Activated CD4-positive, alpha-beta T cell treated with anti-CD3 and anti-CD28 coated beads, Interleukin-2, amount 10 ng/mL, durations not matched to agents 7 days and 5 days (primary cell): ENCODE measurements around the gene FAM171A2. TPM values are rescaled to one million over a fixed set of nuclear protein-coding genes. Genes with fewer than 3 reads are reported as not detected.
"Not testable (repeated sequence)": the region's sequence is repeated elsewhere in the genome, so short reads cannot be mapped to it uniquely, and the experiment has no call there.

ENCODE experiments used
- CTCF ChIA-PET: fragments of 350-600 bp; sonication (Branson Sonifier 250); formaldehyde crosslinking; loops from one replicate; lab custom pipeline; 2021; ENCODE audit warnings: antibody characterized with exemption; lab: Charles Lee
- POLR2A ChIA-PET: fragments of 350-600 bp; sonication (Branson Sonifier 250); formaldehyde crosslinking; loops from one replicate; lab custom pipeline; 2021; ENCODE audit warnings: antibody characterized with exemption; lab: Charles Lee
- DNase-seq: peaks from one replicate; pipeline ENCODE4 v3.0.0-alpha.2; 2020
- H3K27ac Mint-ChIP-seq: one replicate; pipeline ENCODE4 v1.8.0; 2021; ENCODE audit warnings: mild to moderate bottlenecking, moderate library complexity, mixed read lengths
- H3K27me3 Mint-ChIP-seq: one replicate; pipeline ENCODE4 v1.8.0; 2021; ENCODE audit warnings: mixed read lengths
- H3K36me3 Mint-ChIP-seq: one replicate; pipeline ENCODE4 v1.8.0; 2021; ENCODE audit warnings: low read depth, mixed read lengths
- H3K4me1 Mint-ChIP-seq: one replicate; pipeline ENCODE4 v1.8.0; 2021; ENCODE audit warnings: mixed read lengths
- H3K4me3 Mint-ChIP-seq: one replicate; pipeline ENCODE4 v1.8.0; 2021; ENCODE audit warnings: mild to moderate bottlenecking, moderate library complexity, mixed read lengths
- H3K9me3 Mint-ChIP-seq: one replicate; pipeline ENCODE4 v1.8.0; 2021; ENCODE audit warnings: mixed read lengths
- total RNA-seq, 2 experiments: library from RNA; stranded (reverse); gene quantifications; one replicate each; pipeline ENCODE4 v1.2.3, GENCODE V29; 2021

FAM171A2 gene
- total RNA-seq, 2 experiments from 2014 or later = 0.08 TPM; not detected in 1

- Mint-ChIP-seq H3K4me1 (peaks cover 9% of the 10 kb centered on the region), H3K27me3 (peaks cover 38% of the 10 kb centered on the region), H3K36me3 (no peaks in the 10 kb centered on the region), H3K4me3 (no peak overlapping the region), H3K9me3 (no peaks in the 10 kb centered on the region), H3K27ac (no peak overlapping the region)
- no peak for DNase-seq
- ChIA-PET CTCF (interaction anchor here (0.6 to 1.8 kb wide), 8 partner anchors 9 to 177 kb away, joined by 3 to 6 read pairs (median 4); partner anchors contain the start of gene GRN), POLR2A (no interaction called here)
Observed at GRCh38 chr17:44367231-44367979, 3.8 kb upstream of the FAM171A2 start.

DNA sequence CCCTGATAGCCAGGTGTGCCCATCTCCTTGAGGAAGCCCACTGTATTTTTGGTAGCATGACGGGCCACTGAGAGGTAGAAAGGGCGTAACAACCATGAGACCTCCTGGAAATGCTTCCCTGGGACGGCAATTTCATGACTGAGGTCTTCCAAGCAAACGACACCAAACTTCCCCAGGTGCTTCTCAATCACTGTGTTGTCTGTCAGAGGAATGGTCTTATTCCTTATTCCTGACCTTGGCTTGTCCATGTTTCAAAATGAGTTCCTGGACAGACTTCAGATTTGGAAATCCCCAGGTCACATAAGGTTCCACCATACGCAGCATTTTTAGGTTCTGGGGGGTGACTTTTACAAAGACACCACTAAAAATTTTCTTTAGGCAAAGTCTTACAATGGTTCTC is 1.4 kb upstream of the FAM171A2 start:
- POLR2A ChIA-PET, H3K4me1 Mint-ChIP-seq, H3K9me3 Mint-ChIP-seq, H3K27ac Mint-ChIP-seq, H3K36me3 Mint-ChIP-seq, H3K4me3 Mint-ChIP-seq, DNase-seq: not testable (repeated sequence)
- CTCF ChIA-PET = interaction anchor here (1.3 to 4.0 kb wide), 2 partner anchors 13 to 15 kb away, joined by 3 to 39 read pairs; no protein-coding TSS in a partner anchor
- peaks cover 43% of the 10 kb centered on the region for H3K27me3 Mint-ChIP-seq

- peak; percentile 15 for DNase-seq
- H3K27ac Mint-ChIP-seq = no peak overlapping the region
- no peaks in the 10 kb centered on the region for H3K36me3 Mint-ChIP-seq
- POLR2A ChIA-PET = no interaction called here
- peaks cover 1% of the 10 kb centered on the region for H3K4me1 Mint-ChIP-seq
- CTCF ChIA-PET = interaction anchor here (0.6 to 4.0 kb wide), 19 partner anchors 11 to 251 kb away, joined by 3 to 39 read pairs (median 3); partner anchors contain the start of gene HROB
- H3K4me3 Mint-ChIP-seq = peak overlapping the region; percentile 62
- no peaks in the 10 kb centered on the region for H3K9me3 Mint-ChIP-seq
- peaks cover 40% of the 10 kb centered on the region for H3K27me3 Mint-ChIP-seq
Observed at GRCh38 chr17:44362949-44363612, 572 bp downstream of the FAM171A2 start.

GRCh38 chr17:44362459-44362948 is 1.1 kb downstream of the FAM171A2 start:
- ChIA-PET CTCF (interaction anchor here (0.9 to 4.0 kb wide), 8 partner anchors 11 to 221 kb away, joined by 3 to 39 read pairs (median 4); partner anchors contain the start of gene HROB), POLR2A (no interaction called here)
- H3K4me3 Mint-ChIP-seq = no peak overlapping the region
- no peaks in the 10 kb centered on the region for H3K9me3 Mint-ChIP-seq
- H3K4me1 Mint-ChIP-seq = peaks cover 1% of the 10 kb centered on the region
- no peaks in the 10 kb centered on the region for H3K36me3 Mint-ChIP-seq
- no peak for DNase-seq
- H3K27ac Mint-ChIP-seq = no peak overlapping the region
- H3K27me3 Mint-ChIP-seq = peaks cover 36% of the 10 kb centered on the region

DNA sequence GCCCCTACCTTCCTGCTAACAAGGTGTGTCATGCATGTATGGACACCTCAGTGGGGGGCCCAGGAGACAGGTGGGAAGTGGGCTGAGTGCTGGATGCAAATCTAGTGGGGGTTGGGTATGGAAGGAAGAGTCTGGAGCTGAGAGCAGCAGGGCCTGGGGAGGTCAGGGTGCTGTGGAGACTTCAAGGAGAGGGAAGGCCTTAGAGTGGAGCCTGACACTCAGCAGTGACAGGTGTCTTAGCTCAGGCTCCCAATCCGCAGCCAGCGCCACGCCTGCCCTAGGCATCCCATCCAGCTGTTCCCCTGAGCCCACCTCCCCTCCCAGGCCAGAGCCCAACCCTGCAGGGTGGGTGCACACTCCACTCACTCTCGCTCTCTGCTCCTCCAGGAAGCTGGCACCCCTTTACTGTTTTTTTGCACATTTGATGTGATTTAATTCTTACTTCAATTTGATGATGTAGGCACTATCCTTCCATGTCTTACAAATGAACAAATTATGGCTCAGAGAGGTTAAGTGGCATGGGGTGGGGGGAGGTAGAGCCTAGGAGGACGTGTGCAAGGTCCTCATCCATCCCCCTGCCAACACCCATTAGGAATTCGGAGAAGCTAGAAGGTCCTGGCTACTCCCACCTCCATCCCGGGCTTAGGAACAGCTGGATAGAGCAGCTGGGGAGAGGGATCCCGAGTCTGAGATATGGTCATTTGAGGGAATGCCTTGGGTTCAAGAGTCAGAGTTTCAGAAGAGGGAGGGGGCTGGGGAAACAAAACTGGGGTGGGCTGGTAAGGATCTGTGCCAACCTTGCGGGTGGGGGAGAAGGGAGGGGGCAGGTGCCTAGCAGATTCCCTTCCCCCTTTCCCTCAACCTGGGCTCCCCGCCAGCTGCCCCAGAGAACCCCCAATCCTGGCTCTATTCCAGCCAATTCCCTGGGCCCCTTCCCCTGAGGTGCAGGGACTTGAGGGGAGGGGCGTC is 2.1 kb downstream of the FAM171A2 start:
- Mint-ChIP-seq H3K9me3 (no peaks in the 10 kb centered on the region), H3K27me3 (peaks cover 30% of the 10 kb centered on the region), H3K36me3 (no peaks in the 10 kb centered on the region), H3K4me3 (peak overlapping the region; percentile 1), H3K4me1 (peaks cover 1% of the 10 kb centered on the region), H3K27ac (no peak overlapping the region)
- ChIA-PET POLR2A (no interaction called here), CTCF (interaction anchor here (0.6 to 4.0 kb wide), 4 partner anchors 10 to 151 kb away, joined by 3 to 39 read pairs (median 6); no protein-coding TSS in a partner anchor)
- DNase-seq = no peak

DNA sequence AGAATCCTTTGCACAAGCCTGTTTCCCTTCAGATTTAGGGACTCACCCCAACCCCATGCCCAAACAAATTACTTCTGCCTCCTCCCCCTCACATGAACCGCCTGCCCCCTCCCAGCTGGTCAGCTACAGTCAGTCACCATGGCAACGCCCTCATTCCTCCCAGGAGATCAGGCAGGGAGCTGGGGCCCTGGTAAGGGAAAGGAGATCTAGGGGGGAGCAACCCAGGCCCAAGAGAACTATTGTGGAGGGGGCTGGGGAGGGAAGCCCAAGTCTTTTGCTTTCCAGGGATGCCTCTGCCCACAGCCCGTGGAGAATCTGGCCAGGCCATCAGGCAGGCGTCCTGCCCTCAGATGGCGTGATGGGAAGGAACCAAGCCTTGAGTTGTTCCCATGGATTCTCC is 2.8 kb downstream of the FAM171A2 start:
- H3K4me1 Mint-ChIP-seq = peaks cover 1% of the 10 kb centered on the region
- ChIA-PET POLR2A (no interaction called here), CTCF (interaction anchor here (1.8 to 4.0 kb wide), 3 partner anchors 9 to 150 kb away, joined by 4 to 39 read pairs (median 9); no protein-coding TSS in a partner anchor)
- no peaks in the 10 kb centered on the region for H3K36me3 Mint-ChIP-seq
- H3K9me3 Mint-ChIP-seq = no peaks in the 10 kb centered on the region
- H3K27me3 Mint-ChIP-seq = peaks cover 23% of the 10 kb centered on the region
- no peak overlapping the region for H3K4me3 Mint-ChIP-seq
- H3K27ac Mint-ChIP-seq = no peak overlapping the region
- DNase-seq = no peak

GRCh38 chr17:44360144-44360533 is 3.5 kb downstream of the FAM171A2 start:
- no peak overlapping the region for H3K27ac Mint-ChIP-seq
- peaks cover 3% of the 10 kb centered on the region for H3K4me1 Mint-ChIP-seq
- no peaks in the 10 kb centered on the region for H3K9me3 Mint-ChIP-seq
- POLR2A ChIA-PET = no interaction called here
- peaks cover 19% of the 10 kb centered on the region for H3K27me3 Mint-ChIP-seq
- CTCF ChIA-PET = interaction anchor here (0.9 to 2.6 kb wide), 3 partner anchors 9 to 150 kb away, joined by 4 to 9 read pairs (median 4); no protein-coding TSS in a partner anchor
- no peak overlapping the region for H3K4me3 Mint-ChIP-seq
- no peak for DNase-seq
- no peaks in the 10 kb centered on the region for H3K36me3 Mint-ChIP-seq

- no peak for DNase-seq
- POLR2A ChIA-PET = no interaction called here
- no peak overlapping the region for H3K27ac Mint-ChIP-seq
- peaks cover 16% of the 10 kb centered on the region for H3K27me3 Mint-ChIP-seq
- peaks cover 5% of the 10 kb centered on the region for H3K4me1 Mint-ChIP-seq
- CTCF ChIA-PET = interaction anchor here (0.6 to 2.6 kb wide), 6 partner anchors 9 to 173 kb away, joined by 3 to 9 read pairs (median 4); no protein-coding TSS in a partner anchor
- no peaks in the 10 kb centered on the region for H3K36me3 Mint-ChIP-seq
- H3K9me3 Mint-ChIP-seq = no peaks in the 10 kb centered on the region
- H3K4me3 Mint-ChIP-seq = no peak overlapping the region
Observed at GRCh38 chr17:44359458-44360143, 4.1 kb downstream of the FAM171A2 start.

DNA sequence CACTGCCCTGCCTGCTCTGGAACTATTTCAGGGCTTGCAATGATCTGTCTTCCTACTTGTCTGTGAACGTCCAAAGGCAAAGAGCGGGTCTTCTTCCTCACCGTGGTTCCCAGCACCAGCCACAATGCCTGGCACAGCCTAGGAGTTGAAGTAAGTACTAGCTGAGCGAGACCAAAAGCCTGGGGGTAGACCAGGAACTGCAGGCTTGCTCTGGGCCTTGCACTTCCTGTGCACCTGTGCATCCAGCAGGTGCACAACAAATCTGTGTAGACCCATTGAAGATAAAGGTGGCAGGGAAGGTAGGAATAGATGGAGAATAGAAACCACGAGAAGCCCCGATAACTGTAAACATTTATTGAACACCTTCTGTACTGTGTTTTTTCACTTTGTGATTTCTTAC is 4.6 kb downstream of the FAM171A2 start:
- H3K4me3 Mint-ChIP-seq = no peak overlapping the region
- H3K4me1 Mint-ChIP-seq = peaks cover 5% of the 10 kb centered on the region
- ChIA-PET CTCF (interaction anchor here (0.7 to 1.8 kb wide), 3 partner anchors 8 to 174 kb away, joined by 3 to 4 read pairs (median 4); no protein-coding TSS in a partner anchor), POLR2A (no interaction called here)
- no peak overlapping the region for H3K27ac Mint-ChIP-seq
- no peak for DNase-seq
- no peaks in the 10 kb centered on the region for H3K9me3 Mint-ChIP-seq
- no peaks in the 10 kb centered on the region for H3K36me3 Mint-ChIP-seq
- H3K27me3 Mint-ChIP-seq = peaks cover 15% of the 10 kb centered on the region

DNA sequence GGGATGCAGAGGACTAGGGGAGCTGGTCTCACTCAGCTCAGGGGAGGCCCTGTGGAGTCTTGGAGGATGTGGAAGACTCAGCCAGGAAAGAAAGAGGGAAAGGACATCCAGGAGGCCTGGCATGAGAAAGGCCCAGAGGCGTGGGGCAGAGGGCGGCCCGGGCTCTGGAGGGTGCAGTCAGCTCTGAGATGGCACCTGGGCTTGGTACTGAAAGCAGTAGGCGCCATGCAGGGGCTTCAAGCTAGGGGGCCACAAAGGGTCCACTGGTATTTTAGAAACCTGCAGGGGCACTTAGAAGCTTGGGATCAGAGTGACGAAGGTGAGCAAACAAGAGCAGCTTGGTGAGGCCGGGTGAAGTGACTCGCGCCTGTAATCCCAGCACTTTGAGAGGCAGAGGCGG is 5.6 kb downstream of the FAM171A2 start:
- H3K27me3 Mint-ChIP-seq = peaks cover 16% of the 10 kb centered on the region
- ChIA-PET CTCF (interaction anchor here (1.1 to 1.5 kb wide), 2 partner anchors 10 to 18 kb away, joined by 3 to 4 read pairs; no protein-coding TSS in a partner anchor), POLR2A (no interaction called here)
- no peaks in the 10 kb centered on the region for H3K9me3 Mint-ChIP-seq
- peaks cover under 1% of the 10 kb centered on the region for H3K36me3 Mint-ChIP-seq
- H3K4me1 Mint-ChIP-seq = peaks cover 7% of the 10 kb centered on the region
- H3K27ac Mint-ChIP-seq = no peak overlapping the region
- DNase-seq = no peak
- H3K4me3 Mint-ChIP-seq = no peak overlapping the region

- Mint-ChIP-seq H3K4me3 (no peak overlapping the region), H3K9me3 (no peaks in the 10 kb centered on the region), H3K36me3 (peaks cover 10% of the 10 kb centered on the region), H3K27me3 (peaks cover 10% of the 10 kb centered on the region), H3K4me1 (peaks cover 9% of the 10 kb centered on the region), H3K27ac (no peak overlapping the region)
- ChIA-PET CTCF (no interaction called here), POLR2A (no interaction called here)
- DNase-seq = no peak
Observed at GRCh38 chr17:44356241-44356640, 7.4 kb downstream of the FAM171A2 start.
